Measurements from ENCODE around the gene ANXA3. TPM values are rescaled to one million over a fixed set of nuclear protein-coding genes. Genes with fewer than 3 reads are reported as not detected.

Gene ANXA3
- total RNA-seq, 4 donors from 2014 or later = 14.2 to 49.6 (median 30.4) TPM

DNA sequence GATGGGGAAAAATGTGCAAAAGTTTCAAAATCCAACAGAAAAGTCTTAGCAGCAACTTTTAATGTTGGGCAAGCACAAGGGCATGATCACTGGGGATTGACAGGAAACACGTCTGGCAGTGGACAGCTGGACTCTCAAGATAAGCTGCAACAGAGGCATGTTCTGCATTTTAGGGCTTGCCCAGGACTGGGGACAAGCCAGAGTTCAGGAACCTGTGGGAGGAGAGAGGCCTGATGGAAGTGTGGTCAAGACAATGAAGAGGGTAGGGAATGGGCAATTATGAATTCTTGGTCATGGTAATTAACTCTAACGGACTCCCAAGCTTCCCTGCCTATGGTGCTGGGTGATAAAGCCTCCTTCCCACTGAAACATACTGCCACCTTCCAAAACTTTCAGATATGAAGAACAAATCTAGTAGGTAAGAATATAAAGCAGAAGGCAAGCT lies 48.4 kb downstream of the ANXA3 start:
- H3K9me3 ChIP-seq = no peaks in the 10 kb centered on the region
- WGBS, 2 donors (ENCODE audit: low coverage in 1 of 2) = 43 to 68% methylated on average over 2 of the region's 2 CpGs
- no peak overlapping the region for H3K4me3 ChIP-seq
- DNase-seq = no peak
- H3K4me1 ChIP-seq = peaks cover 0 to 16% (median 0%) of the 10 kb centered on the region in 4 donors
- no peak for TF ChIP-seq POLR2AphosphoS5 (IDR thresholded peaks at IDR 0.05)
- no peak for TF ChIP-seq POLR2A (IDR thresholded peaks at IDR 0.05)
- no peak for TF ChIP-seq EP300 (IDR thresholded peaks at IDR 0.05; ENCODE audit: low read depth)
- no peak for TF ChIP-seq CTCF (IDR thresholded peaks at IDR 0.05)
- intact Hi-C loops (cut with DNase I; ENCODE audit: low total_unique reads) (no loop called here), in situ Hi-C loops (cut with MboI; ENCODE audit: low pct_ligation_motif_present in 1 of 4, low pct_unique_long_range_greater_than_20kb in 1 of 4, low sequenced_read_pairs in 3 of 4) (loop anchor here in 2 of 4 donors (10.0 to 25.0 kb wide), 2 partner anchors 255 to 262 kb away; no protein-coding TSS in a partner anchor)
- H3K27me3 ChIP-seq = no peaks in the 10 kb centered on the region
- no peak overlapping the region for H3K27ac ChIP-seq
- no peaks in the 10 kb centered on the region for H3K36me3 ChIP-seq

DNA sequence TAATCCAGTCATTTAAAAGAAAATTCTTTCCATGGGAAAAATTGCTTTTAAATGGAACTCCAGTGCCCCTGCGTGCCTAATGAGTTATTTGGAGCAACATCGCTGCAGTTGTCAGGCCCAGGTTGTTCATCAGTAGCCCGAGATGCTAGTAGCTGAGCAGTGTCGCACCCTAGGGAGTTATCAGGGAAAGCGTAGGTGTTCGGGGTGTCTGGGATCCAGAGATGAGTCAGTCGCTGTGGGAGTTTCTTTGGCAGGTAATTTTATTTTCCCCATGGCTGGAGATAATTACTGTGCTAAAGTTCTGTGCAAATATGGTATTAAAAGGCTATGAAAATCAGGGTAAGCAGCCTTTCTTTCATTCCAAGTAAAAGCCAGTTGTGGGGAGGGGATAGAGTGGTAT lies 49.4 kb downstream of the ANXA3 start:
- no peak for TF ChIP-seq EP300 (IDR thresholded peaks at IDR 0.05; ENCODE audit: low read depth)
- no peak for TF ChIP-seq POLR2A (IDR thresholded peaks at IDR 0.05)
- no peak for TF ChIP-seq POLR2AphosphoS5 (IDR thresholded peaks at IDR 0.05)
- TF ChIP-seq CTCF (IDR thresholded peaks at IDR 0.05) = no peak
- Histone ChIP-seq H3K27me3 (no peaks in the 10 kb centered on the region), H3K4me1 (peaks cover 0 to 5% (median 0%) of the 10 kb centered on the region in 4 donors), H3K36me3 (no peaks in the 10 kb centered on the region), H3K9me3 (no peaks in the 10 kb centered on the region), H3K4me3 (no peak overlapping the region), H3K27ac (no peak overlapping the region)
- no peak for DNase-seq
- 72 to 83% methylated on average over 6 to 7 of the region's 7 CpGs for WGBS, 2 donors (ENCODE audit: low coverage in 1 of 2)
- intact Hi-C loops (cut with DNase I; ENCODE audit: low total_unique reads) (no loop called here), in situ Hi-C loops (cut with MboI; ENCODE audit: low pct_ligation_motif_present in 1 of 4, low pct_unique_long_range_greater_than_20kb in 1 of 4, low sequenced_read_pairs in 3 of 4) (loop anchor here in 2 of 4 donors (10.0 to 25.0 kb wide), 2 partner anchors 254 to 261 kb away; no protein-coding TSS in a partner anchor)

DNA sequence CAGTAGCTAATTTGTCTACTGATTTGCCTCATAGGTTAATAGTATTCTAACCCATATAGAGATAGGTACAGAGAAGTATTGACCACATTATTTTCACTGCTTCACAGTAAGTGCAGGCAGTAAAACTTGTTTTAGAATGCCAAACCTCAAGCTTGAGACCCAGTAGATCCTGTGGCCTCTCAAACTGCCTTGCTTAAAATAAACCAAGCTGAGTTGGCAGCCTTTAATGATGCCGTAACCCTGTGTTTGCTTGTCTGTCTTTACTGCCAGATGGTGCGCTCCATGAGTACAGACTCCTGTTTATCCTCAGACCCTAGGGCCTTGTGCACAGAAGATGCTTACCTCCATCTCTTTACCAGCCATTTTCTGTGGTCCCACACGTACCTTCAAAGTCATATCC lies 50.8 kb downstream of the ANXA3 start:
- Histone ChIP-seq H3K27ac (no peak overlapping the region), H3K27me3 (no peaks in the 10 kb centered on the region), H3K9me3 (no peaks in the 10 kb centered on the region), H3K36me3 (no peaks in the 10 kb centered on the region), H3K4me1 (no peaks in the 10 kb centered on the region), H3K4me3 (no peak overlapping the region)
- WGBS, 2 donors (ENCODE audit: low coverage in 1 of 2) = 61 to 78% methylated on average over 3 of the region's 3 CpGs
- DNase-seq = no peak
- TF ChIP-seq POLR2A (IDR thresholded peaks at IDR 0.05) (no peak), CTCF (IDR thresholded peaks at IDR 0.05) (no peak), EP300 (IDR thresholded peaks at IDR 0.05; ENCODE audit: low read depth) (no peak), POLR2AphosphoS5 (IDR thresholded peaks at IDR 0.05) (no peak)
- intact Hi-C loops (cut with DNase I; ENCODE audit: low total_unique reads) (no loop called here), in situ Hi-C loops (cut with MboI; ENCODE audit: low pct_ligation_motif_present in 1 of 4, low pct_unique_long_range_greater_than_20kb in 1 of 4, low sequenced_read_pairs in 3 of 4) (loop anchor here in 2 of 4 donors (10.0 to 25.0 kb wide), 2 partner anchors 252 to 260 kb away; no protein-coding TSS in a partner anchor)

DNA sequence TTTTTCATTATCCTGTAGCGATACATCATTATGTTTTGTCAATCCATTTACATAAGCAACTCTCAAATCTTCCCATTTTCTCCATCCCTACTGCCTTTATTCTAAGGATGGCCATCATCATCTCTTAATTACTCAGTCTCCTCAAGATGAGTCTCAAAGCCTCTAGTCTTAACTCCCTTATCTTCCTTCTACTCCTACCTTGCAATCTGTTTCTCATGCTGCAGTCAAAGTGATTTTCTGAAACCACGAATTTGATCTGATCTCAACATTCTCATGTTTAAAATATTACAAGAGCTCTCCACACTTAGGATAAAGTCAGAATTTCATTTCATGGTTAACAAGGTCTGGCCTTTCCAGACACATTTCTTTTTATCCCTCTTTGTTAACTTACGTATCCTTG lies 51.8 kb downstream of the ANXA3 start:
- intact Hi-C loops (cut with DNase I; ENCODE audit: low total_unique reads) (no loop called here), in situ Hi-C loops (cut with MboI; ENCODE audit: low pct_ligation_motif_present in 1 of 4, low pct_unique_long_range_greater_than_20kb in 1 of 4, low sequenced_read_pairs in 3 of 4) (loop anchor here in 2 of 4 donors (10.0 to 25.0 kb wide), 2 partner anchors 251 to 259 kb away; no protein-coding TSS in a partner anchor)
- H3K27ac ChIP-seq = no peak overlapping the region
- no peaks in the 10 kb centered on the region for H3K27me3 ChIP-seq
- no peaks in the 10 kb centered on the region for H3K9me3 ChIP-seq
- TF ChIP-seq CTCF (IDR thresholded peaks at IDR 0.05) = no peak
- TF ChIP-seq POLR2AphosphoS5 (IDR thresholded peaks at IDR 0.05) = no peak
- TF ChIP-seq POLR2A (IDR thresholded peaks at IDR 0.05) = no peak
- no peak for TF ChIP-seq EP300 (IDR thresholded peaks at IDR 0.05; ENCODE audit: low read depth)
- no peaks in the 10 kb centered on the region for H3K4me1 ChIP-seq
- no peaks in the 10 kb centered on the region for H3K36me3 ChIP-seq
- DNase-seq = no peak
- H3K4me3 ChIP-seq = no peak overlapping the region
- 97 to 100% methylated on average over 2 to 3 of the region's 3 CpGs for WGBS, 2 donors (ENCODE audit: low coverage in 1 of 2)

Data from transverse colon (tissue), 4 donors.